HG02759 (cell line): ENCODE data around the gene SPRED2.

Source experiments
- ATAC-seq: cut with Tn5 transposase; IDR thresholded peaks from one replicate; pipeline ENCODE4 v1.9.1; 2021; ENCODE audit warnings: mild to moderate bottlenecking, moderate library complexity; ENCODE audit not compliant: unreplicated experiment

Gene SPRED2

GRCh38 chr2:65287364-65287763 lies 145.0 kb downstream of the SPRED2 start:
- ATAC-seq: no peak

GRCh38 chr2:65282477-65283053 lies 149.8 kb downstream of the SPRED2 start:
- no peak for ATAC-seq

- ATAC-seq: no peak
These were observed 150.6 kb downstream of the SPRED2 start for GRCh38 chr2:65281627-65282351.

- no peak for ATAC-seq
These were observed 152.6 kb downstream of the SPRED2 start for GRCh38 chr2:65279756-65280155.

GRCh38 chr2:65278531-65278981 lies 153.8 kb downstream of the SPRED2 start:
- no peak for ATAC-seq

- no peak for ATAC-seq
These were observed 154.5 kb downstream of the SPRED2 start for GRCh38 chr2:65277791-65278483.

GRCh38 chr2:65277118-65277517 lies 155.3 kb downstream of the SPRED2 start:
- ATAC-seq: no peak

- ATAC-seq: no peak
These were observed 155.8 kb downstream of the SPRED2 start for GRCh38 chr2:65276609-65277008.

- ATAC-seq: no peak
These were observed 157.1 kb downstream of the SPRED2 start for GRCh38 chr2:65275141-65275915.

- ATAC-seq: no peak
These were observed 159.1 kb downstream of the SPRED2 start for GRCh38 chr2:65273344-65273743.

- no peak for ATAC-seq
These were observed 163.4 kb downstream of the SPRED2 start for GRCh38 chr2:65268957-65269356.

- no peak for ATAC-seq
These were observed 165.4 kb downstream of the SPRED2 start for GRCh38 chr2:65267008-65267407.

- ATAC-seq: no peak
These were observed 166.7 kb downstream of the SPRED2 start for GRCh38 chr2:65265671-65266045.

- no peak for ATAC-seq
These were observed 167.4 kb downstream of the SPRED2 start for GRCh38 chr2:65264821-65265670.

- ATAC-seq: no peak
These were observed 168.4 kb downstream of the SPRED2 start for GRCh38 chr2:65263986-65264385.

GRCh38 chr2:65263262-65263661 lies 169.1 kb downstream of the SPRED2 start:
- no peak for ATAC-seq

- no peak for ATAC-seq
These were observed 170.7 kb downstream of the SPRED2 start for GRCh38 chr2:65261676-65262075.
